GM20431 (cell line): ENCODE measurements around the gene PTPRK.

Source experiments
- in situ Hi-C: fragments of 300-500 bp; cut with MseI, MboI; formaldehyde crosslinking; loops from one replicate; pipeline ENCODE4 v1.15.0; 2020; ENCODE audit warnings: low sequenced_read_pairs; ENCODE audit not compliant: unreplicated experiment

Gene PTPRK

DNA sequence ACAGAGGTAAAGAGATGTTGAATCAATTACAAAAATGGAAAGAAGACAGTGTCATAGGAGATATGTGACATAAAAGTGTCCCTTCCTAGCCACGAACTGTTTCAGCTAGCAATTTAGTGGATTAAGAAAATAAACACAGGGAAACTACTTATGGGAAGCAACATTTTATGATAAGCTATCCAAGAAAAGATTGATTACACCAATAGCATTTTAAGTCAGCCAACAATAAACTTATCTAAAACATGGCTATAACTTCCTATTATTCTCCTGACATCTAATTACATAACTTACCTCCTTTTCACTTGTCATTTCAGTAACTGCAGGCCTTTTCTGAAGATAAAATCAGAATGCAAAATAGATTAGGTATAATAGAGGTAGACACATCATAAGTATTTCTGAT, 111.4 kb downstream of the PTPRK start:
- in situ Hi-C loops, result no loop called here

DNA sequence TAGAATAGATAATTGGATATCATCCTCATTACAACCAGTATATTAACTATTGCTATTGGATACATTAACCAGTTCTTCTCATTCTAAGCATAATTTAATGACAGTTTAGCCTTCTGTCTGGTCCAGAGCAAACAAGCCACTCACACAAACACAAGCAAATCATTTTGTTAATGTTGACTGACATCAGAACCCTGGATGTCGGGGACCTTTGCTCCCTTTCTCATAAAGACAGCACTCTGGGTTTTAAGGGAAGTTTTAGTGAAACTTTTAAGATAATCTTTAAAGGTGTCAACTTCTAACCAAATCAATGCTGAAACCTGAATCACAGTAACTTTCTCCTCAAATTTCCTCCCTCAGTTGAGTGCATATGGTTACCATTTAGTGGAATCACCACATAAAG, 113.9 kb downstream of the PTPRK start:
- in situ Hi-C loops, result no loop called here

DNA sequence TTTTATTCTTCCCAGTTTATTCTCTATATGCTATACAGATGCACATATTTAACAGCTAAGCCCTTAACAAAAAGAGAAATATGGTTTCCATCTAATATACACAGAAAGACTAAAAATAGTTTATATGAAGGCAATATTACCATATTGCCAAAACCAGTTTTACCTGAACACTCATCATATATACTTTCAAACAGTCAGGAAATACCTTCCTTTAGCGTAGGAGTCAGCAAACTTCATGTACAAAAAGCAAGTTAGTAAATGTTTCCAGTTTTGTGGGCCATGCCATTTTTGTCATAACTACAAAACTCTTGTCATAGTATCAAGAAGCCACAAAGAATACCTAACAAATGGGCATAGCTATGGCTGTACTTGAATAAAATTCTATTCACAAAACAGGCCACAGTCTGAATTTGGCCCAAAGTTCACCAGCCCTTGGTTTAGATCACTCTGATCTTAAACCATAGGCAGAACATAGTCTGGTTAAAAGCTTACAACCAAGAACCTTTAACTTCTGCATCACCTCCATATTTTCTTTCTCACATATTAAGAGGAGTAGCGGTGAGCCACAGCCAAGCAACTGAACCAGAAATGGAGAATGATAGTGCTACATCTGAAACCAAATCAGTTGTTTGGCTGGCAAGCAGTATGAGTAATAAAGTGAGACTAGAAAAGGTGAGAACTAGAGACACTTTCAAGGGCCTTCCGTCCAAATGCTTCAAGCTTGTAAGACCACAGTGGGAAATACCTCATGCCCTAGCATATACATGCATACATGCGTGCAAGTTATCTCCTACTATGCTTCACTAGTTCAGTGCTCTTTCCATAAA, 116.6 kb downstream of the PTPRK start:
- in situ Hi-C loops, result no loop called here

DNA sequence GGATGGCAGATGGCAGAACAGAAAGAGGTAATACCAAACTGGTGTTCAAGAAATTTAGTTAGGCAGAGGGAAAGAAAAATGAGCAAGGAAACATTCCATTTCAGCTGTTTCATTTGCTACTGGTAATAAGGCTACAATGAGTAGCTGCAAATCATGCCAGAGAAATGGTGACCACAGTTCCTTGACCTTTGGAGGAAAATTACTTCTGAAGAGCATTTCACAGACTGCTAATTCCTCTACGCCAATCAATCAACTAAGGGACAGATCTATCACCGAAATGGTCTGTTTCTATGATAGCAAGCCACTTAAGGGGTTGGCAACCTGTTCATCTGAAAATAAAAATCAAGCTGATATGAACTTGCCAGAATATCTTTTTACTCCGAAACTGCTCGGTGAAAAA, 119.5 kb downstream of the PTPRK start:
- in situ Hi-C loops, result no loop called here

DNA sequence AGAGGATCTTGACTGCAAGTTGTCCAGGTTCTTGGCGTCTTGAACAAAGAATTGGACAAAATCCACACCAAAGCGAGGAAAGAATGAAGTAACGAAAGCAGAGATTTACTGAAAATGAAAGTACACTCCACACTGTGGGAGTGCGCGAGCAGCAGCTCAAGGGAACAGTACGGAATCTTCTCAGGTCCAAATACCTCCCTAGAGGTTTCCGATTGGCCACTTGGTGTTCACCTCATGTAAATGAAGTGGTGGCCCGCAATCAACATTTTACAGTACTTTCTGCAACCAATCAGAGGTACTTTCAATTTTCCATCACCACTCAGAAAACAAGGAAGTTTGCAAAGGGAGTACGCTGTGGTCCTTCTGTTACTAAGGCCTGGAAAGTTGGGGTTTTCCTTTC, 122.4 kb downstream of the PTPRK start:
- in situ Hi-C loops, result no loop called here

DNA sequence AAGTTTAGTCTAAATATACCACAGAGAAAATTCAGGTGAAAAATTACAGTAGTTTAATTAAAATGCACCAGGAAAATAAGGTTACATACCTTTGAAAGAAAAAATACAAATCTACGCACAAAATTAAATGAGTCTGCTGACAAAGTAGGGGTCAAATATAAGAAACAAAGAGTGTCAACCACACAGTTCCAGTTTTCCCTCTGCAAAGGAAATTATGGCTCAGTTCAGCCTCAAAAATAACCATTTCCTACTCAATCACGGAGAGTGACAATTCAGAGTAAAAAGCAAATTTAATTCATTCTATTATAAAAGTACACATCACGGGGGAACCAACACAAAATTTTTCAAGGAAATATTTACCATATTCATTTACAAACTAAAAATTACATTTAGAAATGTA, 124.8 kb downstream of the PTPRK start:
- in situ Hi-C loops, result no loop called here

DNA sequence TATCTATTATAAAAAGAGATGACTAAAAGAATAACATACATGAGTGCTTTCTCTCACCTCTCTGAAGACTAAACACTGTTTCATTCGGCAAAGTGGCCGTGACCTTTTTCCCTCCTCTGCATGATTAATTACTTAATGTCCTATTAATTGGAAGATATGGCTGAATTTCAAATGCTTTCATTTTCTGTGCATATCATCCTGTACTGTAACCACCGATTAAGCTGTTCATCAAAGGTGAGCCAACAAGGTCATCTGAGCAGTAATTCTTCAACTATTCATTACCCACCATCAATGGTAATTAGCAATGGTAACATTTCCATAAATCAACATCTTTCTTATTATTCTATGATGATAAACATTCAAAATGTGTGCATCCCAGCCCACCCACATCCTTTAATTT, 125.2 kb downstream of the PTPRK start:
- in situ Hi-C loops, result no loop called here

DNA sequence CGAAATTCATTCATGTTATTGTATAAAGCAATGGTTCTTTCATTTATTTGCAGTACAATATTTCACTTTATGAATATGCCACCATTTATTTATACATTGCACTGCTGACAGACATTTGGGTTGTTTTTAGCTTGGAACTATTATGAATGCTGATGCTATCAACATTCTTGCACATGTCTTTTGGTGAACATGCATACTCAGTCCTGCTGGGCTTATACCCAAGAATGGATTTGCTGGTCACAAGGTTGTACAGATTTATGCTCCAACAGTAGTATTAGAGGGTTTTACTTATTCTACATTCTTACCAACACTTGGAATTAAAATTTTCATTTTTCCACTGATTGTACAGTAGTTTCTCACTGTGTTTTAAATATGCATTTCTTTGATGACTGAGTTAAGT, 126.2 kb downstream of the PTPRK start:
- in situ Hi-C loops, result no loop called here

DNA sequence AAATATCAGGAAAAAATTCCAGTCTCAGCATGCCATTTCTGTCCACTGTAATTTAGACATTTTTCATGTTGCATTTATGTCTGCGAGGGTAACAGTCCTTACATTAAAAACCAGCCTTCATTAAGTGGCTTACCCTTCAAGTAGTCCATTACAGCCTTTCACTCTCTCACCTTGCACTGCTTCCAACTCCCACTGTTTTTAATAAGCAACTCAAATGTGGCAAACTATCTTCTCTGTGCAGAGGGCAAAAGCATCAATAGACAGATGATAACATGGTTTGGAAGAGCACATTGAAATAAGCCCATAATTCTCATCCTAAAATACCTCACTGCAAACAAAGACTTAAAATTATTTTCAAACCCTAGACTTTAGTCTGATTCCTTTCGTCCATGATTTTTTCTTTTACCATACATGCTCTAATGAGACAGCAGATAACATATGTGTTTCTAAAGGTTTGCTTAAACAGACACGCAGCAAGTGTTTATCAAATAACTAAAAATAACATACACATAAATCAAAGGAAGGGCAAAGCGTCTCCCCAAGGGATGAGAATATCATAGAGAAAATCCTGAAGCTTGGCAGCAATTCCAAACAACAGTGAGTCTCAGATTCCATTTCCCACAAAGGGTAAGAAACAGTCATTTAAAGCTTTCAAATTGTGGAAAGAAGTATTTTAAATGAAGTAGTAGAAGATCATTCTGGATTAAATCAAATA, 130.4 kb downstream of the PTPRK start:
- in situ Hi-C loops, result no loop called here

DNA sequence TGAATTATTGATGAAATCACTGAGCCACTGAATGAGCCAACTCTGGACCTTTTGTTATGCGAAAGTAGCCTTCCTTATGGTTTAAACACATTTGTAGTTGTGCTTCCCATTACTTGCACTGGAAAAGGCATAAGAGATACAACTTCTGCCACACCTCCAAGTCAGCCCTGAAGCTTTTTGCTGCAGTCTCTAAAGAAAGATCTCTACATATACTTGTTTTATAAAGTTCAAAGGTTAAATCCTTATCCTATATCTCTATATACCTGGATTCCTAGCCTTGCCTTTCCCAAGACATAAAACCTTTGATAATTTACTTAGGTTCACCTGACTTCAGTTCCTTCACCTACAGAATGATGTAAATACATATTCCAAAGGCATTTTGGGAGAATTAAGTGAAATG, 132.0 kb downstream of the PTPRK start:
- in situ Hi-C loops, result no loop called here

DNA sequence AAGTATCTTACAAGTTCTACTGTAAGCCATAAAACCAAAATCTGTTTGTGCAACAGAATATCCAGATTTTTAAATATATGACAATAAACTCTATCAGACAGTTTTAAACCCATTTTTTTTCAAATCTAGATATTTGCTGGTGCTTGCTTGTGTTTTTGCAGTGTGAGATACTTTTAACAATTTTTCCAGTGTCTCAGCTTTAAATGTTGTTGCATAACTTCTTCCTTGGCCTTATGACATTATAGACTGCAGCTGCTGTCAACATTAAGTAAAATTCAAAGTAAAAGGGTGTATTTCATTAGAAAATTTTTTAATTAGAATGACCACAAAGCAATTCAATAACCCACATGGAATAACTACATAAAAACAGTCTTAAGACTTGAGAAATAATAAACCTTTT, 139.5 kb downstream of the PTPRK start:
- in situ Hi-C loops, result no loop called here

DNA sequence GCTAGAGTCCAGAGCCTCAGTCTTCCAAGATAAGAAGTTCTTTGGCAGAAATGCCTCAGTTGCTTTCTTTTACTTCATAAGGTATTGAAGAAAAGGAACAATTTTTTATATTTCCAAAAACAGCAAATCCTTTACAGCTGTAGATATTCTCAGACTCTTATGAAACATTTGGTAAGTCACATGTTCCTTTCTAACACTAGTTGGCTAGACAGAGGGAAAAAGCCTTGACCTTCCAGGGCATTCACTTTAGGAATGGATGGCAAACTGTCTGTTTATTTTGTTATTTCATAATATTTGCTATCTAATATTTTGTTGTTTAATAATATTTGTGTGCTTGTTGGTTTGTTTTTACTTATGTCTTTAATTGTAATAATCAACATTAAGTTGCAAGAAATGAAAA, 140.8 kb downstream of the PTPRK start:
- in situ Hi-C loops, result no loop called here

DNA sequence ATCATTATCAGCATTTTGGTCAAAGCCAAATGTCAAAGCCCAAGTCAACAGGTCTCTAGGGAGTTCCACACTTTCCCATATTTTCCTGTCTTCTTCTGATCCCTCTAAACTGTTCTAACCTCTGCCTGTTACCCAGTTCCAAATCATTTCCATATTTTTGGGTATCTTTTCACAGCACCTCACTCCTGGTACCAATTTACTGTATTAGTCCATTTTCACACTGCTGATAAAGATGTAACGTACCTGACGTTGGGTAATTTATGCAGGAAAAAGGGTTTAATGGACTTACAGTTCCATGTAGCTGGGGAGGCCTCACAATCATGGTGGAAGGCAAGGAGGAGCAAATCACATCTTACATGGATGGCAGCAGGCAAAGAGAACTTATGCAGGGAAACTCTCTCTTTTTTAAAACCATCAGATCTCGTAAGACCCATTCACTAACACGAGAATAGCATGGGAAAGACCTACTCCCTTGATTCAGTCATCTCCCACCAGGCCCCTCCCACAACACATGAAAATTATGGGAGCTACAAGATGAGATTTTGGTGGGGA, 143.4 kb downstream of the PTPRK start:
- in situ Hi-C loops, result no loop called here

DNA sequence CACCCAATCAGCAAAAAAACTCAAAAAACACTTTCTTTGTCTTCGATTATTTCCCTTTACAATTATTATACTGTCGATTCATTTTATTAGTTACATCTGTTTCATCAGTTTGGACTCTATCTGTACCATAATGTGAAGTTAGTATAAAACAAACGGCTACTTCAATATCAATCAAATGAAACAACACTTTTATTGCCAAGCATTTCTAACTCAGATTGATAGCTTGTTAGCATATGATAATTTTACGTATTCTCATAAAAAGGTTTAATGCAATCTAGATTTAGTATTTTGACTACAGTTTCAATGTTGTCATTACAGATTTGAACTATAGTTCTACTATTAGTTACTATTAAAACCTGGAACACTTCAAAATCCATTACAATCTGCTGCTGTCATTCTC, 149.3 kb downstream of the PTPRK start:
- in situ Hi-C loops, result no loop called here

DNA sequence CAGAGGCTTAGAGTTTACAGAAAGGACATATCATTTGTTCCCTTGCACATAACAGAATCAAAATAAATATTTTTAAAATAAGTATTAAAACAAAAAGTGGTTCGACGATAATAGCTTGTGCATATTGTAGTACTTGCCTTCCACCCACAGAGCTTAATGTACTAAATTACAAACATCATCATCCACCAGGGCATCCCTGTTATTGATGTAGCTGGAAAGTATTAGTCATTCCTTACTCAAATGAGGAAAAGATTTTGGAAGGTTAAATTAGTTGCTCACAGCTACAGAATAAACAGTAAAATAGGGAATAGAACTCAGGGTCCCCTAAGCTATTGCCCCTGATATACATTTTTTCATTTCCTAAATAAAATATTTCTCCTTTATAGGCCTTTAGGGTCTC, 150.3 kb downstream of the PTPRK start:
- in situ Hi-C loops, result no loop called here

DNA sequence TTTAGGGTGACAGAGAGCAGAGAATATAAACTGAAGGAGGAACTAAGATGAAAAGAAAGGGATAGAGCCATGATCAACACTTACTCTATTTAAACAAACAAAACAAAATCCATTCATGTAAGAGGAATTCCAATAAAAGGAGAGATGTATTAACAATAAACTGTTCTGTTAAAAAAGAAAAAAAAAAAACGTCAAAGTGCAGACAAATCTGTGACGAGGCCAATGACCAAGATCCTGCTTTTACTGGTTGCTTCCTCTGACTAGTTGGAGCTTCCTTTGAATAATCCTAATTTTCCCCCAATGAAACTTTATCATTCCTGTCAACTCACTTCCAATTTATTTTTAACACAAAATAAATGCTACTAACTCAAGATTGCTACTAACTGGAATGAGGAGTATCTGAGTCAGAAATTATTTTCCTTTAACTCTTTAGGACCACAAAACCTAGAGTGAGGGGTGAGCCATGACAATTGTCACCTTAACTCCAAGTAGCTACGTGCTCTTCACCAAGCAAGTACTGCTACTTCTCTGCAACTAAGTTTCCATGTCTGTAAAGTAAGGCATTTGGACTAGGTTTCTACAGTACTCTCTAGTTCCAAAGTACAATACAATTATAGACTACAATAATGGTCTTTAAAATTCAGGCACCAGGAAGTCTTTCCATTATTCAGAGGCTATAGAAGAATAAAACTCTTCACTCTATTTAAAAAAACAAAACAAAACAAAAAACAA, 152.0 kb downstream of the PTPRK start:
- in situ Hi-C loops, result no loop called here

DNA sequence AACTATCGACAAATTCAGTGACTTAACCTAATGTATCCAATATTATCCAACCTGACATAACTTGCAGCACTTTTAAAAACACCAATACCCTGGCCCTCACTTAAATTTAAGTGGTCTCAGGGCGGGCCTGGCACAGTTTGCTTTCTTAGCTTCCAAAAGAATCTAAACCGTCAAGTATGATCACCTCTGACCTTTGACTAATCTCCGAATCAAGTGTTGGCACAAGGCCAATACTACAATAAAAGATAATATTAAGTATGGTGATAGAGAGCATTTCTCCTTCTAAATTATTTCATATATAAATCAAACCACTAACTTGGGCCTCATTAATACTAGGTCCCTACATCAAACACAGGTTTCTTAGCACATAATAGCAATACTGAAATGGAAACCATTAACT, 153.0 kb downstream of the PTPRK start:
- in situ Hi-C loops, result no loop called here

DNA sequence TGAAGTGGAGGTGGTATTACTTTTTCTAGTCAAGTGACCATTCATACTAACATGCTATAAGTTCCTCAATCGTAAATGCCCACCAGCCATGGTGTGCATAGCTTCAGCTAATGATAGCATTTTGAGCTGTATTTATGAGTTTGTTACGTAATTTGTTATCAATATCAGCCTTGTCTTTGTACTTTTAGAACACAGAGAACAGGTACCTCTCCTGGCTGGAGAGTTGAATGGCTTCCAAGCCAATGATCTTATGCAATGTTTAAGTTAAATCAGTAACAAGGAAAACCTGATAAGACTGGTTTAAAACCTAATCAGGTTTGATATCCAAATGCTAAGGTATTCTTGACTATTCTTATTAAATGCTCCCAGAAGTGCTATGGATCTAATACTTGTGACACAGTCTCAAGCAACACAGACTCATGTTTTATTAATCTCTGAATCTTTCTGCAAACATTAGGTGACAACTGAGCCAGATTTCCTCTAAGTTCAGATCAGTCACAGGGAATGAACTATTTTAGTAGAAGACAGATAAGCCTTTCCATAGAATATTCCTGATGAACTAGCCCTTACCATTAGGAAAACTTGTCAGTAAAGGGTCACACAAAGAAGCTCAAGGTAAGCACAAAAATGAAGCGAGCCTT, 154.8 kb downstream of the PTPRK start:
- in situ Hi-C loops, result no loop called here

DNA sequence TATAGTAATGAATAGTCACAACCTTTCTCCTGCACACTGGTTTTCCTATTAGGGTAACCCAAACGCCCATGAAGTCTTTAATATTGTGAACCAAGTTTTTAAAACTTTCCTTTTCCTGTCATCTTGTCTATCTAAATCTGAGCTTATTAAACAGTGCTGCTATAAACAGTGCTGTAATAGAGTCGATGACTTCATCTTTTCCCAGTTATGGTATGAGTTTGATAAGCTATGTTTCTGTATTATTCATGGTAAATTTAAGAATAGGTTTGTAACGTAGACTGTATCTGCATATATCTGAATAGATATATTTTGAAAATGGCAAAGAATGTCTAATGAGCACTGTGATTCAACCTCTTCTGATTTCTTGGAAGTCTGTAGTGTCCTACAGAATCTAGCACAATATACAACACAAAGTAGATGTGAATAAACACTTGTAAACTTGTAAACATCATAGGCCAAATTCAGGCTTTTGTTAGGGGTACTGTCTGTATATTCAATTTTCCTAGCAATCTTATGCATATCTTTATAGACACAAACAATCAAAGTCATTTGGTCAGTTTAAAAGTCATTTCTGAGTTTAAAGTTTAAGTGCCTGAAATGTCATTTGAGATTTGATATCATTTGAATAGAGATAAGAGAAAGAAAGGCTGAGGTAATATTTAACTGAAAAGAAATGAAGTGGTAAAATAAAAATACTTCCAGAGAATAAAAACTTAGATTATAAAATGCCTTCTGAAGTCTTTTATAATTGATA, 155.5 kb downstream of the PTPRK start:
- in situ Hi-C loops, result no loop called here
